NCI-H345 (cell line): ENCODE measurements around the gene RABGEF1.
A peak's percentile ranks its signal among the peaks of the same experiment; 100 is the strongest.
"Not testable (repeated sequence)": the region's sequence is repeated elsewhere in the genome, so short reads cannot be mapped to it uniquely, and the experiment has no call there.

Source experiments
- DNase-seq: peaks from one replicate; lab custom pipeline; 2025; lab: John Stamatoyannopoulos, UW

The RABGEF1 gene

DNA sequence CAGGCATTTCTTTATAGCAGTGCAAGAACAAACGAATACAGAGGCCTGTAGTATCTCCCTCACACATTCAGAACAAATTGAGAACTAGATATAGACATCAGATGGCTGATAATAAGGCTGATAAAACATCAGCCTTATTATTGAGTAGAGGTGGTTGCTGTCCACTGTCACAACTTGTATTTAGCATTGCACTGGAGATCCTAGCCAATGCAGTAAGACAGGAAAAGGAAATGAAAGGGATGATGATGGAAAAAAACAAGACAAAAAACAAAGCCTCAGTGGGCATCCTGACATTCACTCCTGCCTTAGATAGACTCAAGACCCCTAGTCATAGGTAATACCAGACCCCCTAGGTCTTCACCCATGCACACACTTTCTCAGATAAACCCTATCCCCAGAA lies 4.7 kb upstream of the RABGEF1 start:
- DNase-seq = no peak

DNA sequence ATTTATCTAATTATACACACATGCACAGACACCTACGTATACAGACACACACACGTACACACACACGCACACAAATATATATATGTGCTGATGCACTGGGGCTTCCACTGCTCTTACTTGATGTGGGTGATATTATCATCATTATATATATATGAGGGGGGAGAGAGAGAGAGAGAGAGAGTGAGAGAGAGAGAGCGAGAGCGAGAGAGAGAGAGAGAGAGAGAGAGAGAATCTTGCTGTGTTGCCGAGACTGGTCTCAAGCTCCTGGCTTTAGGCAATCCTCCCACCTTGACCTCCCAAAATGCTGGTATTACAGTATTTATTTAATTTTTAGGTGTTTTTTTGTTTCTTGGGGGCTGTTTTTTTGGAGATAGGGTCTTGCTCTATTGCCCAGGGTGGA lies 3.6 kb upstream of the RABGEF1 start:
- no peak for DNase-seq

DNA sequence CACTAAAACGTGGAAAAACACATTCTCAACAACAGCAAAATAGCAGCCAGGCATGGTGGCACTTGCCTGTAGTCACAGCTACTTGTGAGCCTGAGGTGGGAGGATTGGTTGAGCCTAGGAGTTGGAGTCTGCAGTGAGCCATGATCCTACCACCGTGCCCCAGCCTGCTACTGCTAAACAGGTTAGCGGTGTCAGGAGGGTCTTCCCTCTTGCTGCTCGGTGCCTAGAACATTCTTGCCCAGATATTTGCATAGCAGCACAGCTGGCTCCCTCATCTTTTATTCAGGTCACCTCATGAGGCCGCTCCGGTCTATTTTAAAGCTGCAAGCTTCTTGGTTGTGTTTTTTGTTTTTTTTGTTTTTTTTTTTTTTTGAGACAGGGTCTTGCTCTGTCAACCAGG lies 2.9 kb upstream of the RABGEF1 start:
- DNase-seq = no peak

DNA sequence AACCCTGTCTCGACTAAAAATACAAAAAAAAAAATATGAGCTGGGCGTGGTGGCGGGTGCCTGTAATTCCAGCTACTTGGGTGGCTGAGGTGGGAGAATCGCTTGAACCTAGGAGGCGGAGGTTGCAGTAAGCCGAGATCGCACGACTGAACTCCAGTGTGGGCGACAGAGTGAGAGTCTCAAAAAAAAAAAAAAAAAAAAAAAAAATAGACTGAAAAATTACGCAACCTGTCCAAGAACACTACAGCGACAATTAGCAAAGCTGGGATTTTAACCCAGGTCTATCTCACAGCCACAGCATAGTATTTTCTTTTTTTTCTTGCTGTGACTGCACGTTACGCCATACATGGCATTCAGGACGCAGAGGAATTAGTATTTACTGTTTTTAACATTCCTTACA lies 1.1 kb upstream of the RABGEF1 start:
- no peak for DNase-seq

DNA sequence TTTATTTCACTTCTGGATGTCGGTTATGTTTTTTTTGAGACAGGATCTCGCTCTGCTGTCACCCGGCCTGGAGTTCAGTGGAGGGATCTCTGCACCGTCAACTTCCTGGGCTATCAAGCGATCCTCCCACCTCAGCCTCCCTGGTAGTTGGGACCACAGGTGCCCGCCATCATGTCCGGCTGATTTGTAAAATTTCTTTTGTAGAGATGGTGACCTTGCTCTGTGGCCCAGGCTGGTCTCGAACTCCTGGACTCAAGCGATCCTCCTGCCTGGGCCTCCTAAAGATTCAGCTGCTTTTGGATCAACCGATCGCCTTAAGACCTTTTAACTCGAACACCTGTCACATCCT lies 606 bp upstream of the RABGEF1 start:
- no peak for DNase-seq

DNA sequence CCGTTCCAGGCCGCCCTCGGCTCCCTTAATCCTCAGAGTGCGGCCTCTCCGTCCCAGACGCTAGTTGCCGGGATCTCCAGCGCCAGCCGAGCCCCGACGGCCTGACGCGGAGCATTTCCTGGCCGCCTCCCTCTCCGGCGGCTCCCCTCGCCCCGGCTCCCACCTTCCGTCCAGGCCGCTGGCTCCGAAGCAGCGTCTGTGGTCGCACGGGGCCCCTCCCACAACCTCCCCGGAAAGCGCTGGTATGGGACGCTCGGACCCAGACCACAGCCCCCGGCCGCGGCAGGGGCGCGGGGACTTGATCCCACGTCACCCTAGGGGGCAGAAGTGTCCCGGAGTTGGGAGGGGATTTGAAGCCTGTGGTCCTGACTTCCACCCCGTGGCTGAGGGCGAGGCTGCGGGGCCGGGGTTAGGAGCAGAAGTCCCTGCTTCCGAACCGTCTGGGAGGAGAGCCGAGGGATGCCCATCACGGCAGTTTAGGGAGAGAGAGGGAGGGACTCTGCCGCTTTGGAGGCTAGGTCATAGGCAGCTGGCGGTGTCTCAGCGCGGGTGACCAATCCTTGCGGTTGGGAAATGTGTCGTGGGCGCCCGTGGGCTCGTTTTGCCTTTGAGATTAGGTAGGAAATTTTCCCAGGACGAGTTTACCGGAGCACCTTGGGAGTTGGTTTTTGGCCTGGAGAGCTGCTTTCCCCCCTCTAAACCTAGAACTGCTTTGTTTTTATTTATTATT lies 612 bp downstream of the RABGEF1 start:
- DNase-seq = peak; percentile 22

DNA sequence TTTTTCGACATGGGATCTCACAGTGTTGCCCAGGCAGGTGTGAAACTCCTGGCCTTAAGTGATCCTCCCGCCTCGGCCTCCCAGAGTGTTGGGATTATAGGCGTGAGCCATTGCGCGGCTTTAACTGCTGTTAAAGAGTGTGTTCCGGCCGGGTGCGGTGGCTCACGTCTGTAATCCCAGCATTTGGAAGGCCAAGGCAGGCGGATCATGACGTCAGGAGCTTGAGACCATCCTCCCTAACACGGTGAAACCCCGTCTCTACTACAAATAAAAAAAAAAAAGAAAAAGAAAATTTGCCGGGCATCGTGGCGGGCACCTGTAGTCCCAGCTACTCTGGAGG lies 1.1 kb downstream of the RABGEF1 start:
- no peak for DNase-seq

DNA sequence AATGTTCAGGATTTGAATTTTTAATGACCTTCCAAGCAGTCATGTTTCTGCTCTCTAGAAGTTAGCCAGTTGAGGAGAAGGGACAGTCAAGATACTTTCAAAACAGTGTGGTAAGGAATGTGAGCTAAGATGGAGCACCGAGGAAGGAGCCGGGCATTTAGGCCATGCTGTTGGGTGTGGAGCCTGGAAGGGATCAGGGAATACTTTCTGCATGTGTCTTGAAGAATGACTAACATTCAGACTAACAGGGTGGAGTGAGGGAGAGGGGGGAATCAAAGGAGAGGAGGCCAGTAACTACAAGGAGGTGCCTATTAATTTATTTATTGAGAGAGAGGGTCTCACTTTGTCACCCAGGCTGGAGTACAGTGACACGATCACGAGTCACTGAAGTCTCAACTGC lies 1.8 kb downstream of the RABGEF1 start:
- DNase-seq = not testable (repeated sequence)

DNA sequence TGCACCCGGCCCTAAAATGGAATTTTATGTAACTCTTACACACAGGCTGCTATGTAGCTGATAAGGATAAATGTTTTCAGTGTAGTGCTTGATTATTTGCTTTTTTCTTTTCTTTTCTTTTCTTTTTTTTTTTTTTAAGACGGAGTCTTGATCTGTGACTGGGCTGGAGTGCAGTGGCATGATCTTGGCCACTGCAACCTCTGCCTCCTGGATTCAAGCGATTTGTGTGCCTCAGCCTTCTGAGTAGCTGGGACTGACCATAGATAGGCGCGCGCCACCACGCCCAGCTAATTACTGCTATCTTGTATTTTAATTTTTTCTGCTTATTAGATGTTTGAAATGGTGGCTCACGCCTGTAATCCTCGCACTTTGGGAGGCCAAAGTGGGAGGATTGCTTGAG lies 3.4 kb downstream of the RABGEF1 start:
- no peak for DNase-seq

DNA sequence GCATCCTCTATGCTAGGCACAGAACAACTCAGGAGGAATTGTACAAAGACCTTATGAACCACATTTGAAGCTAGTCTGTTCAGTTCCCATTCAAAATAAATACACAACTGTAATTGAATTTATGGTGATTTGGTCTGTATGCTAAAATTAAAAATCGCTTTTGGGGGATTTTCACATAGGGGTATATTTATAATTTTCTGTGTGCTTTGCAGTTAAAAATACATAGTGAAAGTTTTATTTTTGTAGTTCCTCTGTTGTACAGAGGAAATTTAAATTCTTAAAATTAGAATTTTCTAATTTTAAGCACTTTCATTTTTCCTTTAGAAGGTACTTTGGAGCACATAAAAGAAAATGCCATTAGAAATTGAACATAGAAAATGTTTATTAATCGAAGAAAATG lies 6.9 kb downstream of the RABGEF1 start:
- DNase-seq = no peak

DNA sequence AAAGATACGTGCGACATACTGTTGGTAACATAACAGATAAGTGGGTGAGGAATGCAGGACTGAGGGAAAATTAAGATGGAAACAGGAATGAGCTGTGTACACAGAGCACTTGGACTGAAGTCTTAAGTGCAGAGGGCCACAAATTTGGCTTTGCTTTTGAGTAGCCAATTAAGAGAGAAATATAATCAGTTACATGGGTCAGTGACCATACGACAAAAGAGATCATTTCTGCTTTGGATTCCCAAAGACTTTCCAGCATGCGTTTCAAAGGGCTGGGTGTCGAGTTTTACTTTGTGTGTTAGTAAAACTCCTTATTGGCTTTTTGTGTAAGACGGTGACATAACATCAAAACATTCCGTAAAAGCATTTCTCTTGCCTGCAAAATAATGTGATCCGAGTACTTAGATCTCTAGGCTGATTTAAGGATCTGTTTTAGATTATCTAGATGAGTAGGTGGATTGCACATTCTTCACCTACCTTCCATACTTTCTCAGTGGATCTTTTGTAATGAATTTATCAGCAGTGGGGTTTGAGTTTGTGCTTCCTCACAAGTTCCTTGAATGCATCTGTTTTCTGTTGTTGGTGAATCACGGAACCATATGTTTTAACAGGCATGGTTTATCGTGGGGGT lies 7.5 kb downstream of the RABGEF1 start:
- DNase-seq = no peak

DNA sequence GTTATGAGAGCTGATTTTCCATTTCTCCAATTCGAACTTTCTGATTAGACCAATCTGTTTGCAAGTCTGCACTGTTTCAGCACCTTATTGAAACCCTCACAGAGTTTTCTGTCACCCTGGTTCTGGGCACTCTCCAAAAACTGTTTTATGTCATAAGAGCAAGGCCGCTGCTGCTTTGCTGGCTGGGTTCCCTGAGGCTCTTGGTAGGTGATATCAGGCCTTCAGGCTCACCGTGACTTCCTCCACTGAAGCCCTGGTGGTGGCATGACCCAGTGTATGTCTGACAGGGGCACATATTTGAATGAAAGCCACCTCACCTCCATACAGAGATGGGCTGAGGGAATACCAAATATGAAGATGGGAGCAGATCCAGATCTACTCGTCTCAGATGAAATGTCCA lies 8.3 kb downstream of the RABGEF1 start:
- no peak for DNase-seq

DNA sequence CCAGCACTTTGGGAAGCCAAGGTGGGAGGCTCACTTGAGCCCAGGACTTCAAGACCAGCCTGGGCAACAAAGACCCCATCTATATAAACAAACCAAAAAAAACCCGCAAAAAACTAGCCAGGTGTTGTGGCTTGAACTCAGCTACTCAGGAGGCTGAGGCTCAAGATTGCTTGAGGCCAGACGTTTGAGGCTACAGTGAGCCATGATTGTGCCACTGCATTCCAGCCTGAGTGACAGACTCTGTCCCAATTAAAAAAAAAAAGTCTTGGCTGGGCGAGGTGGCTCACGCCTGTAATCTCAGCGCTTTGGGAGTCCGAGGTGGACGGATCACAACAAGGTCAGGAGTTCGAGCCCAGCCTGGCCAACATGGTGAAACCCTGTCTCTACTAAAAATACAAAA lies 11.4 kb downstream of the RABGEF1 start:
- no peak for DNase-seq

DNA sequence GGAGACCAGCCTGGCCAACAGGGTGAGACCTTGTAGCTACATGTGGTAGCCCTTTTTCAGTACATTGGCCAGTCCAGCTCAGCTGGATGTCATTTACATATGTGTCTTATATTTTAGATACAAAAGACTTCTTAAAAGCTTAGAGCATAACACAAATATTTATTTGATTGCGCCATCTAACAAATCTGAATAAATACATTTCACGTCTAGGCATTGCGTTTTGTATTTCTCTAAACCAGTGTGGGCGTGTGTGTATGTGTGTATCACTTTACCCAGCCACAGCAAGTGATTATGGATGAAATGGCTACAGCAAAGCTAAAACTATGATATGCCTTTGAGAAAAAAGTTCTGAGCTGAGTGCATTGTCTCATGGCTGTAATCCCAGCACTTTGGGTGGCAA lies 14.0 kb downstream of the RABGEF1 start:
- DNase-seq = no peak

DNA sequence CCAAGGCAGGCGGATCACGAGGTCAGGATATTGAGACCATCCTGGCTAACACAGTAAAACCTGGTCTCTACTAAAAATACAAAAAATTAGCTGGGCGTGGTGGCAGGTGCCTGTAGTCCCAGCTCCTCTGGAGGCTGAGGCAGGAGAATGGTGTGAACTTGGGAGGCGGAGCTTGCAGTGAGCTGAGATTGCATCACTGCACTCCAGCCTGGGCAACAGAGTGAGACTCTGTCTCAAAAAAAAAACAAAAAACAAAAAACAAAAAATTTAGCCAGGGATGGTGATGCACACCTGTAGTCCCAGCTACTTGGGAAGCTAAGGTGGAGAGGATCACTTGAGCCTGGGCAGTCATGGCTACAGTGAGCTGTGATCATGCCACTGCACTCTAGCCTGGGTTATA lies 14.5 kb downstream of the RABGEF1 start:
- DNase-seq = not testable (repeated sequence)

DNA sequence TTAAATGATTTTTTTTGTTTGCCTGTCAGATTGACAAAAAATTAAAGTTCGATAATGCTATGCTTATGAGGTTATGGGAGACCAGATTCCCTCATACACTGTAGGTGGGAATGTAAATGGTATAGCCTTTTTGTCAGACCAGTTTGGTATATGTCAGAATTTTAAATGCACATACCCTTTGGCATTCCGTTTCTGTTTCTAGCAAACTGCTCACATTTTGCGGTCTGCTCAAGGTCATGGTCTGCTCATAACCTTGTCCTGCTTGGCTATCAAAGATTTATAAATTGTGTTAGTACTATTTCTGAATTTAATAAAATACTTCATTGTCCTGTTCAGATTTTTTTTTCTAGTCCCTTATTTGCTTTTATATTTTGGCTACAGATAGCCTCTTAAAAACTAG lies 15.7 kb downstream of the RABGEF1 start:
- DNase-seq = not testable (repeated sequence)

DNA sequence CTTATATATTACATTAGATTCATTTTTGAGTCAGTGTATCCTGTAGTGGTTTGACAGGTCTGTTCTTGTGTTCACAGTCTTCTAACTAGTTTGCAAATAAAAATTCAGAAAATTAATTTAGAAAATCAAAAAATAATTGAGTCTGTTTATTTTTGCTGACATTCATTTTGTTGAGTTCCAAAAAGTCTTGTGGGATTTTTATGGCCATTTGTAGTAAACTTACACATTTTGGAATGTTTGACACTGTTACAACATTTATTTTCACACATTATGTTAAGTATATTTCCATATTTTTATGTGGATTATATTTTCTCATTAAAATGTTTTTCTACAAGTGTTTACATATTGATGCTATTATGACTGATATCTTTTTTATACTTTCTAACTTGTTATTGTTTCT lies 16.4 kb downstream of the RABGEF1 start:
- DNase-seq = no peak

DNA sequence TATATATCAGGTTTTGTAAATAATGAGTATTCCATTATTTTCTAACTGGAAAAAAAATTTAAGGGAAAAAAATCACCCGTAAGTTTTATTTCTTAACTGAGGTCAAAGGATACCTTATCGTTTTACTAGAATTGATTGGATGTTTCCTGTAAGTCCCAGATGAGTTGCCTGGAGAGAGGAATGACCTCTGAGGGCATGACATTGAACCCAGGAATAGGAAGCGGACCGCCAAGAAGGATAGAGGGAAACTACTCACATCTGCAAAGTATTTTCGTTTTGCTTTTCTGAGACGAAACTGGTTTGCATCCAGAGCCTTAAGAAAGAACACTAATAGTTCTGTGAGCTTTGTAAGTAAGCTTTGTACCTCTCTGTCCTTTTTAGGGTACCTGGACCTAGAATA lies 17.4 kb downstream of the RABGEF1 start:
- DNase-seq = no peak

DNA sequence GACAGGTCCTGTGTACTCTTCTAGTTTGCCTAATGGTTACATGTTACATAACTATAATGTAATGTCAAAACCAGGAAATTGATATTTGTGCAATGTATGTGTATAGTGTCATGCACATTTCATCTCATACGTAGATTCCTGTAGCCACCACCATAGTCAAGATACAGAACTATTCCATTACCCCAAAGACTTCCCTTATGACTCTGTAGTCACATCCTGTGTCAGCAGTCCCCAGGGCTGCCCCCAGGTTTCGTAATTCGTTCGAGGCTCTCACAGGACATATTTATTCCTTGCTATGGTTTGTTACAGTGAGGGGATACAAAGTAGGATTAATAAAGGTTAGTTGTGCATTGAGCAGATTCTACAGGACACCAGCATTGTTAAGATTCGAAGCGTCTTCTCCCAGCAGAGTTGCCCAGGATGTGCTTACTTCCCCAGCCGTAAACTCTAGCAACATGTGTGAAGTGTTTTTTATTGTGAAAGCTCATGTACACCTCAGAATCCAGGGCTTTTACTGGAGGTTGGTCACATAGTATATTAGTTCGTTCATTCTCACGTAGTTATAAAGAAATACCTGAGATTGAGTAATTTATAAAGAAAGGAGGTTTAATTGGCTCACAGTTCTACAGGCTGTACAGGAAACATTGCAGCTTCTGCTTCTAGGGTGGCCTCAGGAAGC lies 18.6 kb downstream of the RABGEF1 start:
- no peak for DNase-seq

DNA sequence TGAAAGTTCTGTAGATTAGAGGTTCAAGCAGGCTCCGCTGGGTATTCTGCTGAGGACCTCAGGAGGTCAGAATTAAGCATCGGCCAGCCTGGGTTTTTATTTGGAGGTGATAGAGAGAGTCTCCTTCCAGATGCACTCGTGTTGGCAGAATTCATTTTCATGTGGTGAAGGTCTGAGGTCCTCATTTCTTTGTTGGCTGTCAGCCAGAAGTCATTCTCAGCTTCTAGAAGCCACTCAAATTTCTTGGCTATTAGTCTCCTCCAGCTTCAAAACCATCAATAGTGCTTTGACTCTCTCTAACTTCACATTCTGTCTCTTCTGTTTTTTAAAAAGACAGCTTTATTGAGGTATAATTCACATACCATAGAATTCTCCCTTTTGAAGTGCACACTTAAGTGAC lies 22.6 kb downstream of the RABGEF1 start:
- not testable (repeated sequence) for DNase-seq

DNA sequence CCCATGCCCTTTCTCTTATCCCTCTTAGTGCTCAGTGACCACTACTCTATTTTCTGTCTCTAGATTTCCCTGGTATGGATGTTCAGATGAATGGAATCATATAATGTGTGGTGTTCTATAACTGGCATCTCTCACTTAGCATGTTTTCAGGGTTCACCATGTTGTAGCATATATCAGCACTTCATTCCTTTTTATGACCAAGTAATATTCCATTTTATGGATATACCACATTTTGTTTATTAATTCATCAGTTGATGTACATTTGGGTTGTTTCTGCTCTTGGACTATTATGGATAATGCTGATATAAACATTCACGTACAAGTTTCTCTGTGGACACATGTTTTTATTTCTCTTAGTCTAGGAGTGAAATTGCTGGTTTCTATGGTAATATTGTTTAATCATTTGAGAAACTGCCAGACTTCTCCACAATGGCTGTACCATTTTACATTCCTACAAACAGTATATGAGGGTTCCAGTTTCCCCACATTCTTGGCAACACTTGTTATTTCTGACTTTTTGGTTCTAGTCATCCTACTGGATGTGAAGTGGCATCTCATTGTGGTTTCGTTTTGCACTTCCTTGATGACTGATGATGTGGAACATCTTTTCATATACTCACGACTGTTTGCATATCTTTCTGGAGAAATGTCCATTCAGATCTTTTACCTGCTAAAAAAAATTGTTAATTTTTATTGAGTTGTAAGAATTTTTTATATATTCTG lies 23.3 kb downstream of the RABGEF1 start:
- not testable (repeated sequence) for DNase-seq

DNA sequence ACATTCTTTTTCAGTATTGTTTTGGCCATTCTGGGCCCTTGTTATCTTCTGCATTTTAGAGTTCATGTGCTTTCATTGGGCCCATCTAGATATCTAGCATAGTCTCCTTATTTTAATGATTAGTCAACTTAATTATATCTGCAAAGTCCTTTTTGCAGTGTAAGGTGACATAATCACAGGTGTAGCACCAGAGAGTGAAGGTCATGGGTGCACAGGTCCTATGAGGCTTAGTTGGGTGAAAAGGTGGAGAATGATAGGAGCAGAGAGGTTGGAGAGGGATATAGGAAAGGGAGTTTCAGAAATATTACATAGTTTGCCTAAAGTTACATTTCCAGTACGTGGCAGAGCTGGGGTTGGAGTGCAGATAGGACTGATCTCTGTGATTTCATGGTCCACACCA lies 24.4 kb downstream of the RABGEF1 start:
- DNase-seq = not testable (repeated sequence)
